HG03439 (cell line): ENCODE results near the gene SULT1A2.
"Not testable (repeated sequence)": the region's sequence is repeated elsewhere in the genome, so short reads cannot be mapped to it uniquely, and the experiment has no call there.

Source experiments
- ATAC-seq: cut with Tn5 transposase; IDR thresholded peaks from one replicate; pipeline ENCODE4 v1.9.1; 2021; ENCODE audit warnings: mild to moderate bottlenecking, moderate library complexity; ENCODE audit not compliant: unreplicated experiment

Gene SULT1A2

GRCh38 chr16:28561557-28562187 is 35.2 kb downstream of the SULT1A2 start:
- ATAC-seq = no peak

- no peak for ATAC-seq
These were observed 38.4 kb downstream of the SULT1A2 start for GRCh38 chr16:28558456-28558855.

GRCh38 chr16:28556914-28557320 is 39.9 kb downstream of the SULT1A2 start:
- no peak for ATAC-seq

GRCh38 chr16:28555561-28555960 is 41.3 kb downstream of the SULT1A2 start:
- no peak for ATAC-seq

GRCh38 chr16:28554634-28555423 is 42.0 kb downstream of the SULT1A2 start:
- no peak for ATAC-seq

- peak; percentile 88 for ATAC-seq
These were observed 42.8 kb downstream of the SULT1A2 start, which contains the start of gene SGF29 for GRCh38 chr16:28553776-28554633. SGF29 (plus strand) TSS chr16:28553920; CDS start chr16:28581070, 27,150 bp downstream.

GRCh38 chr16:28549301-28549899 is 47.5 kb downstream of the SULT1A2 start:
- ATAC-seq = no peak

- ATAC-seq = no peak
These were observed 48.5 kb downstream of the SULT1A2 start for GRCh38 chr16:28548306-28548802.

- no peak for ATAC-seq
These were observed 50.2 kb downstream of the SULT1A2 start for GRCh38 chr16:28546626-28547025.

GRCh38 chr16:28545964-28546363 is 50.9 kb downstream of the SULT1A2 start:
- ATAC-seq = not testable (repeated sequence)

- ATAC-seq = no peak
These were observed 51.9 kb downstream of the SULT1A2 start for GRCh38 chr16:28544998-28545397.

- no peak for ATAC-seq
These were observed 53.8 kb downstream of the SULT1A2 start for GRCh38 chr16:28543072-28543471.

- no peak for ATAC-seq
These were observed 54.2 kb downstream of the SULT1A2 start for GRCh38 chr16:28542646-28543045.
